ENCODE data around the gene LOXL4. TPM values are rescaled to one million over a fixed set of nuclear protein-coding genes. Genes with fewer than 3 reads are reported as not detected.

Gene LOXL4
- total and polyA plus RNA-seq, 8 donors = 0.29 to 23.7 (median 1.7) TPM

GRCh38 chr10:98309366-98310355 lies 41.7 kb upstream of the LOXL4 start:
- no peaks in the 10 kb centered on the region for H3K36me3 ChIP-seq
- peaks cover 0 to 17% (median 0%) of the 10 kb centered on the region in 3 donors for H3K27me3 ChIP-seq
- no peak overlapping the region for H3K27ac ChIP-seq
- H3K9me3 ChIP-seq = no peaks in the 10 kb centered on the region
- DNase-seq = peak; percentile 66 to 92
- peak overlapping the region in 3 of 4 donors; percentile 9 to 22 (median 15) for H3K4me3 ChIP-seq
- TF ChIP-seq, protein P1, sequence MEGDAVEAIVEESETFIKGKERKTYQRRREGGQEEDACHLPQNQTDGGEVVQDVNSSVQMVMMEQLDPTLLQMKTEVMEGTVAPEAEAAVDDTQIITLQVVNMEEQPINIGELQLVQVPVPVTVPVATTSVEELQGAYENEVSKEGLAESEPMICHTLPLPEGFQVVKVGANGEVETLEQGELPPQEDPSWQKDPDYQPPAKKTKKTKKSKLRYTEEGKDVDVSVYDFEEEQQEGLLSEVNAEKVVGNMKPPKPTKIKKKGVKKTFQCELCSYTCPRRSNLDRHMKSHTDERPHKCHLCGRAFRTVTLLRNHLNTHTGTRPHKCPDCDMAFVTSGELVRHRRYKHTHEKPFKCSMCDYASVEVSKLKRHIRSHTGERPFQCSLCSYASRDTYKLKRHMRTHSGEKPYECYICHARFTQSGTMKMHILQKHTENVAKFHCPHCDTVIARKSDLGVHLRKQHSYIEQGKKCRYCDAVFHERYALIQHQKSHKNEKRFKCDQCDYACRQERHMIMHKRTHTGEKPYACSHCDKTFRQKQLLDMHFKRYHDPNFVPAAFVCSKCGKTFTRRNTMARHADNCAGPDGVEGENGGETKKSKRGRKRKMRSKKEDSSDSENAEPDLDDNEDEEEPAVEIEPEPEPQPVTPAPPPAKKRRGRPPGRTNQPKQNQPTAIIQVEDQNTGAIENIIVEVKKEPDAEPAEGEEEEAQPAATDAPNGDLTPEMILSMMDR (IDR thresholded peaks at IDR 0.05) = peak in 6 of 7 experiments; percentile 8 to 69 (median 62)
- TF ChIP-seq POLR2AphosphoS5 (IDR thresholded peaks at IDR 0.05) (peak in 1 of 3 donors; percentile 55), POLR2A (IDR thresholded peaks at IDR 0.05) (no peak), EP300 (IDR thresholded peaks at IDR 0.05) (no peak)
- H3K4me1 ChIP-seq = peaks cover 0 to 13% (median 11%) of the 10 kb centered on the region in 4 donors
- 17 to 26% (median 21%) methylated on average over 17 to 21 of the region's 21 CpGs for WGBS, 5 donors
- intact Hi-C loops (cut with DNase I; ENCODE audit: low total_unique reads) = no loop called here

DNA sequence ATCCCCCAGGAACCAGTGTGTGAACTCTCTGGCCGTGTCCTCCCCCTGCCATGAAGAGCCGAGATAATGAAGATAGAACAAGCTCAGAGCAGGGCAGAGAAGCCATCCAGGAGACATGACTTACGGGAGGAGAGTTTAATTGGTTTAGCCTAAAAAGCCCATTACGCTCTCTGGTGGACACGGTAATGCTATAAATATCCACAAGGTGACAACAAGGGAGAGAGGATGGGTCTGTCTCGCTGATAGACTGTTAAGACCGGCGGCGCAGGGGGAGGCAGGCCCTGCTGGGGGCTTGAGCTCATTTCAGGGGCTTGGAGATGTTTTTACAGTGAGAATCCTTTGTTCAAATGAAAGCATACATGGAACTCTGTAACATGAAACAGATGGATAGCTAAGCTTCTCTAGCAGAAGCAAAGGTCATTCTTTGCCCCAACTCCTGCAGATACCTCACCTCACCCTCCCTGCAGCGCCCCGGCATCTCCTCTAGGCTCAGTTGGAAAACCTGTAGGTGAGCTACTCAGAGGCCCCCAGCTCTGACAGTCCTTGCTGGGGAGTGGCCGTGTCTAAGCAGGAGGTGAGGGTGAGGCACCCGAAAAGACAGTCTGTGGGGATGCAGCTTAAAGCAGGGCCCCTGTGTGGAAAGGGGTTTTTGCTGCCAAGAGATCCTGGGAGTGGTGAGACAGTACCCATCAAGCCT lies 40.8 kb upstream of the LOXL4 start:
- 61 to 71% (median 62%) methylated on average over 13 of the region's 13 CpGs for WGBS, 5 donors
- DNase-seq = peak in 1 of 2 donors; percentile 29
- Histone ChIP-seq H3K27me3 (peaks cover 0 to 17% (median 0%) of the 10 kb centered on the region in 3 donors), H3K4me1 (peaks cover 0 to 13% (median 11%) of the 10 kb centered on the region in 4 donors), H3K4me3 (peak overlapping the region in 3 of 4 donors; percentile 9 to 22 (median 15)), H3K36me3 (no peaks in the 10 kb centered on the region), H3K27ac (no peak overlapping the region), H3K9me3 (no peaks in the 10 kb centered on the region)
- intact Hi-C loops (cut with DNase I; ENCODE audit: low total_unique reads) = no loop called here
- TF ChIP-seq, protein P1 (IDR thresholded peaks at IDR 0.05) = no peak
- TF ChIP-seq EP300 (IDR thresholded peaks at IDR 0.05) = no peak
- TF ChIP-seq POLR2A (IDR thresholded peaks at IDR 0.05) = no peak
- no peak for TF ChIP-seq POLR2AphosphoS5 (IDR thresholded peaks at IDR 0.05)

GRCh38 chr10:98307916-98308541 lies 40.0 kb upstream of the LOXL4 start:
- Histone ChIP-seq H3K4me1 (peaks cover 0 to 13% (median 11%) of the 10 kb centered on the region in 4 donors), H3K27me3 (peaks cover 0 to 24% (median 0%) of the 10 kb centered on the region in 3 donors), H3K9me3 (no peaks in the 10 kb centered on the region), H3K27ac (no peak overlapping the region), H3K36me3 (no peaks in the 10 kb centered on the region), H3K4me3 (no peak overlapping the region)
- no peak for DNase-seq
- WGBS, 5 donors = 74 to 93% (median 81%) methylated on average over 11 of the region's 11 CpGs
- TF ChIP-seq POLR2A (IDR thresholded peaks at IDR 0.05) (no peak), EP300 (IDR thresholded peaks at IDR 0.05) (no peak), POLR2AphosphoS5 (IDR thresholded peaks at IDR 0.05) (no peak)
- TF ChIP-seq, protein P1 (IDR thresholded peaks at IDR 0.05) = no peak
- intact Hi-C loops (cut with DNase I; ENCODE audit: low total_unique reads) = no loop called here

- WGBS, 5 donors = 65 to 76% (median 68%) methylated on average over 4 of the region's 4 CpGs
- intact Hi-C loops (cut with DNase I; ENCODE audit: low total_unique reads) = no loop called here
- DNase-seq = no peak
- no peak overlapping the region for H3K4me3 ChIP-seq
- H3K36me3 ChIP-seq = no peaks in the 10 kb centered on the region
- TF ChIP-seq EP300 (IDR thresholded peaks at IDR 0.05) = no peak
- no peak overlapping the region for H3K27ac ChIP-seq
- no peaks in the 10 kb centered on the region for H3K9me3 ChIP-seq
- peaks cover 0 to 13% (median 11%) of the 10 kb centered on the region in 4 donors for H3K4me1 ChIP-seq
- H3K27me3 ChIP-seq = peaks cover 0 to 35% (median 6%) of the 10 kb centered on the region in 3 donors
Observed at GRCh38 chr10:98306501-98306900, 38.5 kb upstream of the LOXL4 start.

All from stomach (tissue), 9 donors.